OCI-LY1 (cell line): ENCODE data around the gene CLEC16A.

Source experiments
- H2AFZ ChIP-seq: fragments of 200-600 bp; sonication (generic), shearing (Covaris generic); 2 replicates; pipeline ENCODE4 v1.6.0; 2014; ENCODE audit warnings: antibody characterized with exemption, mild to moderate bottlenecking, low read length
- H3F3A ChIP-seq: fragments of 200-600 bp; sonication (generic), shearing (Covaris generic); 2 replicates; pipeline ENCODE4 v1.6.0; 2014; ENCODE audit warnings: mild to moderate bottlenecking, antibody characterized with exemption, low read length, moderate library complexity; ENCODE audit not compliant: insufficient read depth
- H3K27ac ChIP-seq: fragments of 200-600 bp; sonication (generic); 2 replicates; pipeline ENCODE4 v1.5.1; 2014; ENCODE audit warnings: low read length, mixed run types, mild to moderate bottlenecking, low read depth; ENCODE audit not compliant: poor library complexity, severe bottlenecking
- H3K27me3 ChIP-seq: fragments of 200-600 bp; sonication (generic); 2 replicates; pipeline ENCODE4 v1.6.0; 2014; ENCODE audit warnings: antibody characterized with exemption, mild to moderate bottlenecking, low read length, moderate library complexity; ENCODE audit not compliant: insufficient read depth
- H3K36me3 ChIP-seq: fragments of 200-600 bp; sonication (generic); 2 replicates; pipeline ENCODE4 v1.6.1; 2014; ENCODE audit warnings: mild to moderate bottlenecking, antibody characterized with exemption, low read length, moderate library complexity, mixed read lengths; ENCODE audit not compliant: insufficient read depth
- H3K4me1 ChIP-seq: fragments of 200-600 bp; sonication (generic); 2 replicates; pipeline ENCODE4 v1.5.1; 2014; ENCODE audit warnings: mild to moderate bottlenecking, low read length, moderate library complexity; ENCODE audit not compliant: insufficient read depth, severe bottlenecking
- H3K4me2 ChIP-seq: fragments of 200-600 bp; sonication (generic), shearing (Covaris generic); 2 replicates; pipeline ENCODE4 v1.6.1; 2014; ENCODE audit warnings: low read length
- H3K4me3 ChIP-seq: fragments of 200-600 bp; sonication (generic); 2 replicates; pipeline ENCODE4 v1.5.1; 2014; ENCODE audit warnings: low read length, low read depth, mild to moderate bottlenecking, mixed read lengths; ENCODE audit not compliant: poor library complexity, severe bottlenecking
- H3K79me2 ChIP-seq: fragments of 200-600 bp; shearing (Covaris generic); 2 replicates; pipeline ENCODE4 v1.6.1; 2016; ENCODE audit warnings: mixed run types, low read length, mixed read lengths; ENCODE audit not compliant: insufficient read depth
- H3K9ac ChIP-seq: fragments of 200-600 bp; sonication (generic), shearing (Covaris generic); 2 replicates; pipeline ENCODE4 v1.6.1; 2014; ENCODE audit warnings: mild to moderate bottlenecking, low read length, mixed read lengths
- H3K9me2 ChIP-seq: fragments of 200-600 bp; sonication (generic), shearing (Covaris generic); 2 replicates; pipeline ENCODE4 v1.6.1; 2014; ENCODE audit warnings: low read depth, mild to moderate bottlenecking, low read length, mixed read lengths
- H3K9me3 ChIP-seq: fragments of 200-600 bp; shearing (Covaris generic); 2 replicates; pipeline ENCODE4 v1.6.1; 2014; ENCODE audit warnings: low read length, mixed read lengths
- H4K20me1 ChIP-seq: fragments of 200-600 bp; sonication (generic), shearing (Covaris generic); 2 replicates; pipeline ENCODE4 v1.6.0; 2016; ENCODE audit warnings: mild to moderate bottlenecking, low read length; ENCODE audit not compliant: insufficient read depth
- CTCF ChIP-seq: fragments of 200-600 bp; sonication (generic), shearing (Covaris generic); IDR thresholded peaks from 2 replicates; pipeline ENCODE4 v1.5.1; 2017; ENCODE audit warnings: mild to moderate bottlenecking, antibody characterized with exemption, low read length, moderate library complexity, mixed read lengths
- EZH2 ChIP-seq: fragments of 200-600 bp; sonication (generic), shearing (Covaris generic); IDR thresholded peaks from 2 replicates; pipeline ENCODE4 v1.8.0; 2017; ENCODE audit warnings: borderline replicate concordance, mixed run types, mild to moderate bottlenecking, antibody characterized with exemption, low read length, moderate library complexity, mixed read lengths

The CLEC16A gene

GRCh38 chr16:11158018-11158417 is 213.7 kb downstream of the CLEC16A start:
- Histone ChIP-seq H3K36me3 (no peaks in the 10 kb centered on the region), H3K9me2 (no peaks in the 10 kb centered on the region), H4K20me1 (no peaks in the 10 kb centered on the region), H3K9me3 (no peaks in the 10 kb centered on the region), H3F3A (no peaks in the 10 kb centered on the region), H3K4me1 (peaks cover 15% of the 10 kb centered on the region), H3K9ac (no peak overlapping the region), H3K27me3 (no peaks in the 10 kb centered on the region), H2AFZ (no peak overlapping the region), H3K79me2 (no peaks in the 10 kb centered on the region), H3K27ac (peak overlapping the region; percentile 18), H3K4me2 (no peak overlapping the region), H3K4me3 (no peak overlapping the region)
- TF ChIP-seq EZH2 (no peak), CTCF (no peak)

GRCh38 chr16:11159282-11159681 is 214.9 kb downstream of the CLEC16A start:
- H3K79me2 ChIP-seq = no peaks in the 10 kb centered on the region
- no peak overlapping the region for H3K9ac ChIP-seq
- TF ChIP-seq EZH2 = no peak
- TF ChIP-seq CTCF = no peak
- H3F3A ChIP-seq = no peaks in the 10 kb centered on the region
- no peaks in the 10 kb centered on the region for H3K9me2 ChIP-seq
- H3K4me2 ChIP-seq = no peak overlapping the region
- no peak overlapping the region for H2AFZ ChIP-seq
- no peak overlapping the region for H3K4me3 ChIP-seq
- no peak overlapping the region for H3K27ac ChIP-seq
- no peaks in the 10 kb centered on the region for H3K9me3 ChIP-seq
- no peaks in the 10 kb centered on the region for H4K20me1 ChIP-seq
- no peaks in the 10 kb centered on the region for H3K27me3 ChIP-seq
- H3K36me3 ChIP-seq = no peaks in the 10 kb centered on the region
- H3K4me1 ChIP-seq = peaks cover 15% of the 10 kb centered on the region

DNA sequence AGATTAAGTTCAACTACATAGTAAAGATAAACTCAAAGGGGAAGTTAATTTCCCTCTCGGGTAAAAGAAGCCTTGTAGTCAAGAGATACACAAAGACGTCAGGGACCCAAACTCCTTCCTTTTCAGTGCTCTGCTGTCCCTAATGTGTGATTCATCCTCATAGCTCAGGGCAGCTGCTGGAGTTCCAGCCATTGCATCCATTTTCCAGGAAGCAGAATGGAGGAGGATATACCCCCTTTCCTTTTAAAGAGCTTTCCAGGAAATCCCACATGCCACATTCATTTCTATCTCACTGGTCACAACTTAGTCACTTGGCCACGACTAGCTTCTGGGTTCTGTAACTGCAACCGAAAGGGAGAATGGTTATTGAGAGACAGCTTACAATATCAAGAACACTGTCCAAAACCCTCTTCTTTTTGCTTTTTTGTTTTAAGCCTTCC is 216.3 kb downstream of the CLEC16A start:
- Histone ChIP-seq H3K36me3 (no peaks in the 10 kb centered on the region), H4K20me1 (no peaks in the 10 kb centered on the region), H3K4me2 (no peak overlapping the region), H3F3A (no peaks in the 10 kb centered on the region), H3K9me3 (no peaks in the 10 kb centered on the region), H2AFZ (no peak overlapping the region), H3K79me2 (no peaks in the 10 kb centered on the region), H3K4me3 (no peak overlapping the region), H3K27me3 (no peaks in the 10 kb centered on the region), H3K9me2 (no peaks in the 10 kb centered on the region), H3K9ac (no peak overlapping the region), H3K27ac (no peak overlapping the region), H3K4me1 (peaks cover 15% of the 10 kb centered on the region)
- TF ChIP-seq CTCF (no peak), EZH2 (no peak)
